DND-41 (cell line): ENCODE results near the gene SLCO4A1.

Source experiments
- EZH2 ChIP-seq: IDR thresholded peaks from 3 replicates; pipeline ENCODE4 v1.6.1; 2012; ENCODE audit warnings: borderline replicate concordance, low read depth, mild to moderate bottlenecking, moderate library complexity, low read length, inconsistent platforms; ENCODE audit not compliant: severe bottlenecking
- TF ChIP-seq, protein P1 (sequence below): IDR thresholded peaks from 2 replicates; pipeline ENCODE4 v1.5.1; 2012; ENCODE audit warnings: borderline replicate concordance, low read length, moderate library complexity, mild to moderate bottlenecking; ENCODE audit not compliant: poor library complexity, severe bottlenecking; ENCODE audit errors: extremely low read depth

DNA sequence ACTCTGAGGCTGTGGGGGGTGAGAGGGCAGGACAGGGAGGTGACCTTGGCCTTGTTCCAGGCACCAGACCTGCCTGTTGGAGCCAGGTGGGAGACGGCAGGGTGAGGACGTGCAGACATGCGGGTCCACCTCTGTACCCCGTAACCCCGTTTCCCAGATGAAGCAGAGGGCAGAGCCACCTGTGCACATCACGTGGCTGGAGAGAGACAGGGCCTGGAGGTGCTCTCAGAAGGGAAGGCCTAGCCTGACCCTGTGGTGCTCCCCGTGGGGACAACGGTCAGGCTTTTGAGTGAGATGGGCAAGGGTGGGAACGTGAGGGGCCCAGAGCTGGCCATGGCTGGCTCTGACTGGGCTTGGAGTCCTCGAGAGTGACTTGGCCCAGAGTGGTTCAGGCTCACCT lies 72.9 kb downstream of the SLCO4A1 start:
- TF ChIP-seq, protein P1, sequence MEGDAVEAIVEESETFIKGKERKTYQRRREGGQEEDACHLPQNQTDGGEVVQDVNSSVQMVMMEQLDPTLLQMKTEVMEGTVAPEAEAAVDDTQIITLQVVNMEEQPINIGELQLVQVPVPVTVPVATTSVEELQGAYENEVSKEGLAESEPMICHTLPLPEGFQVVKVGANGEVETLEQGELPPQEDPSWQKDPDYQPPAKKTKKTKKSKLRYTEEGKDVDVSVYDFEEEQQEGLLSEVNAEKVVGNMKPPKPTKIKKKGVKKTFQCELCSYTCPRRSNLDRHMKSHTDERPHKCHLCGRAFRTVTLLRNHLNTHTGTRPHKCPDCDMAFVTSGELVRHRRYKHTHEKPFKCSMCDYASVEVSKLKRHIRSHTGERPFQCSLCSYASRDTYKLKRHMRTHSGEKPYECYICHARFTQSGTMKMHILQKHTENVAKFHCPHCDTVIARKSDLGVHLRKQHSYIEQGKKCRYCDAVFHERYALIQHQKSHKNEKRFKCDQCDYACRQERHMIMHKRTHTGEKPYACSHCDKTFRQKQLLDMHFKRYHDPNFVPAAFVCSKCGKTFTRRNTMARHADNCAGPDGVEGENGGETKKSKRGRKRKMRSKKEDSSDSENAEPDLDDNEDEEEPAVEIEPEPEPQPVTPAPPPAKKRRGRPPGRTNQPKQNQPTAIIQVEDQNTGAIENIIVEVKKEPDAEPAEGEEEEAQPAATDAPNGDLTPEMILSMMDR, result no peak
- TF ChIP-seq EZH2, result no peak
